ENCODE measurements around the gene C8A.

The C8A gene

DNA sequence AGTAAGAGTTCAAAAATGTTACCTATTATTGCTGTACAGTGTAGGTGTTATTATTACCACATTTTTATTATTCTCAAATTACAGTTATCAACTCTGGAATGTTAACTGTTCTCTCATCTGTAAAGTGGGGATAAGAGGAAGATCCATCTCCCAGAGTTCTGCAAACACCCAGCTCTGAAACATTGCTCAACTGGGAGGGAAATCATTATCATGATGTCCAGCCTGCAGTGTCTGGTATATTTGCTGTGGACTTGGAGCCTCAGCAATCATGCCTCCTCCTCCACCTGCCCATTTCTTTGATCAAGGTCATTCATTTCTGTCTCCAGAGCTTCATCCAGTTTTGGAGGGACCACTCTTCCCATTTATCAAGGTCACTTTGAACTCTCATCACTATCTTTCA is 39.4 kb downstream of the C8A start:
- Mint-ChIP-seq H3K9me3 (ENCODE audit: low read depth) (no peaks in the 10 kb centered on the region), H3K27me3 (no peaks in the 10 kb centered on the region), H3K4me1 (ENCODE audit: low read depth) (no peaks in the 10 kb centered on the region), H3K27ac (no peak overlapping the region), H3K36me3 (no peaks in the 10 kb centered on the region), H3K4me3 (no peak overlapping the region)

DNA sequence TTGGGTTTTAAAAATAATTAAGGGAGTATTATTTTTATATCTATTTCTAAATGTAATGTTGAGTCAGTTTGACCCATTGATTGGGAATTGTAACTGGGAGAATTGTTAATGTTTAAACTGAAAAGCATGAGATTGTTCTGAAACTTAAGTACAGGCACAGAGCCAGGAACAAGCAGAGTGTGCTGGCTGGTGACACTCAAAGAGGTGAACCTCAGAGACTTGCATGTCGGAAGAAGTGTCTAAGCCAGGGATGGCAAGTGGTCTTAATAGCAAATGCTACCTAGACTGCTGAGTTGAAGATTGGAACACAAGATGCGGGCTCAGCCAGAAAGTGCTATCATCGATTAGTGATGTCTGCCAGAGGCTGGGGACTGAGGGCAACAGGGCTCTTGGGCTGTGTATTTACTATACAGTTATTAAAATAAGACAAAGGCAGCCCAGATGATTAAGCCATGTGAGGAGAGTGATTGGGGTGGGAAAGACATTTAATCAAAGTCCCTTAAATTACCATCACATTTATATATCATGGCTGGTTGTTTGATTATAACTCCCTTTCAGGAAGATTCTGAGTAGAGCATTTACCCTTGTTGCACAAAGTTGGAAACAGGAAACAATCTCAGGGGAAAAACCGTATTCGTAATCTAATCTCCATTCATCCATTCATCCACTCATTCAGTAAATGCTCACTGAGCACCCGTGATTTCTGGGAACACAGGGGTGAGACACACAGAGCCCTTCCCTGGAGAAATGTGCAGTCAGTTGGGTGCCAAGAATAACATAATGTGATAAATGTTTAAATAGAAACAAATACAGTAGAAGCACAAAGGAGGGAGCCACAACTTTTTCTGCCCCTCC is 42.8 kb downstream of the C8A start:
- no peak overlapping the region for H3K27ac Mint-ChIP-seq
- no peaks in the 10 kb centered on the region for H3K9me3 Mint-ChIP-seq (ENCODE audit: low read depth)
- no peaks in the 10 kb centered on the region for H3K4me1 Mint-ChIP-seq (ENCODE audit: low read depth)
- H3K4me3 Mint-ChIP-seq = no peak overlapping the region
- no peaks in the 10 kb centered on the region for H3K36me3 Mint-ChIP-seq
- H3K27me3 Mint-ChIP-seq = no peaks in the 10 kb centered on the region

DNA sequence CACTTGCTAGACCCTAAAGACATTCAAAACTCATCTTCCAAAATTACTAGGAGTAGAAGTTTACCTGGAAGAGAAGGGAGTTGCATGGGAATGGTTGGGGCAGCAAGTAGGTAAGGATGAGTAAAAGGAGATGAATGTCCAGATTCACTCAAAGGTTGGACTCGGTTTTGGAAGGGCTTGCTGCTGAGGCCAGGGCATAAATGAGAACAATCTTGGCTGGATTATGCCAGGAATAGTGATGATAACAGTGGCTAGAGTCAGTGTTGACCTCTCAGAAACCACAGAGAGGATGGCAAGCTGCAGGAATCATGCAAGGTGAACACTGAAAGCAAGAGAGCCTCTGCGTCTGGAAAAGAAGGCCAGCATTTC is 43.4 kb downstream of the C8A start:
- no peak overlapping the region for H3K4me3 Mint-ChIP-seq
- H3K36me3 Mint-ChIP-seq = no peaks in the 10 kb centered on the region
- H3K27ac Mint-ChIP-seq = no peak overlapping the region
- H3K27me3 Mint-ChIP-seq = no peaks in the 10 kb centered on the region
- H3K4me1 Mint-ChIP-seq (ENCODE audit: low read depth) = no peaks in the 10 kb centered on the region
- no peaks in the 10 kb centered on the region for H3K9me3 Mint-ChIP-seq (ENCODE audit: low read depth)

DNA sequence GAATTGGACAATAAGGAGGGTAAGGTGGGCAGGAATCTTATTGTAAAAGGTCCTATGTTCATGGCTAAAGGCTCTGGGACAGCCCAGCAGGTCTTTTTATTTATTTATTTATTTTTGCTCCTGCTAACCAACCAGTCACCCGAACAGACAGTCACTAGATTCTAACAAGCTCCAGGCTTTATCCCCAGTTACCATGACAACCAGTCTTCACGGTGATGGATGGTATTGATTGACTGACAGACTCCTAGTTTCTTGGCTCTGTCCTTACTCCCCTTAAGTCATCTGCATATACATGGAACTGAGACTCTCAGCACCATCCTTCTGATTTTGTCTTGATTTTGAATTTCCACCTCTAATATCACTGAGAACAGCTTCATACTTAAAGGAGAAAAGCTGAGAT is 44.3 kb downstream of the C8A start:
- Mint-ChIP-seq H3K9me3 (ENCODE audit: low read depth) (no peaks in the 10 kb centered on the region), H3K27ac (no peak overlapping the region), H3K4me3 (no peak overlapping the region), H3K27me3 (no peaks in the 10 kb centered on the region), H3K4me1 (ENCODE audit: low read depth) (no peaks in the 10 kb centered on the region), H3K36me3 (no peaks in the 10 kb centered on the region)

DNA sequence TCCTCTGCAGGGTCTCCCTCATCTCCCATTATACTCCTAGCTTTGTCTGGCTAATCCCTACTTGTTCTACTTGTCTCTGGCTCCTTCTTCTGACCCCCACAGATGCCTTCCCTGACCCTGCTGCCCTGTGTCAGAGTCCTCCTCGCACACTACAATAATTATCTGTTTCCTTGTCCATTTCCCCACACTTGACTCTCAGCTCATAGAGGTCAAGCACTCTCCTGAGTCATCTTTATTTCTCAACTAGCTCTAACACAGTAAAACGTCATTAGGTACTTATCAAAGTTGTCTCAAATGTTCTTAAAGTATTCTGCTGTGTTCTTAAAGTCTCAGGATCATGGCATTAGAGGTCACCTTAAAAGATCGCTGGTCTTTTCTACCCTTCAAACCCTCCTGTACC is 47.1 kb downstream of the C8A start:
- no peaks in the 10 kb centered on the region for H3K36me3 Mint-ChIP-seq
- H3K27me3 Mint-ChIP-seq = no peaks in the 10 kb centered on the region
- no peak overlapping the region for H3K4me3 Mint-ChIP-seq
- H3K27ac Mint-ChIP-seq = no peak overlapping the region
- no peaks in the 10 kb centered on the region for H3K9me3 Mint-ChIP-seq (ENCODE audit: low read depth)
- no peaks in the 10 kb centered on the region for H3K4me1 Mint-ChIP-seq (ENCODE audit: low read depth)

DNA sequence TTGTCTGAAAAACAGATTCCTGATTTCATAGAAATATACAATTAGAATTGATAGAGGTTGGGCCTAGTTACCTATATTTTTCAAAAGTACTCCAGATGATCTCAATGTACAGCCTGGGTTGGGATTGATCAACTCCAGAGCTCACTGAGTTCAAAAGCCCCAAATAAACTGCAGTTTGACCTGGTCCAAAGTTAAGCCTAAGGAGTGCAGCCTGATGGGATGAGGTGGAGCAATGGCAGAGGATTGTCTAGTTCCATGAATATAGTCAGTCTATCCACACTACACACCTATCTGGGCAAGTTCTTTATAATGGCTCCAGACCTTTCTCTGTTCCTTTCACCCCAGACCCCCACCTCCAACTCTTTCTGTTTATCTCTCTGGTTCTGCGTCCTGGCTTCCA is 49.2 kb downstream of the C8A start:
- Mint-ChIP-seq H3K9me3 (ENCODE audit: low read depth) (no peaks in the 10 kb centered on the region), H3K36me3 (no peaks in the 10 kb centered on the region), H3K27me3 (no peaks in the 10 kb centered on the region), H3K4me1 (ENCODE audit: low read depth) (no peaks in the 10 kb centered on the region), H3K4me3 (no peak overlapping the region), H3K27ac (no peak overlapping the region)

DNA sequence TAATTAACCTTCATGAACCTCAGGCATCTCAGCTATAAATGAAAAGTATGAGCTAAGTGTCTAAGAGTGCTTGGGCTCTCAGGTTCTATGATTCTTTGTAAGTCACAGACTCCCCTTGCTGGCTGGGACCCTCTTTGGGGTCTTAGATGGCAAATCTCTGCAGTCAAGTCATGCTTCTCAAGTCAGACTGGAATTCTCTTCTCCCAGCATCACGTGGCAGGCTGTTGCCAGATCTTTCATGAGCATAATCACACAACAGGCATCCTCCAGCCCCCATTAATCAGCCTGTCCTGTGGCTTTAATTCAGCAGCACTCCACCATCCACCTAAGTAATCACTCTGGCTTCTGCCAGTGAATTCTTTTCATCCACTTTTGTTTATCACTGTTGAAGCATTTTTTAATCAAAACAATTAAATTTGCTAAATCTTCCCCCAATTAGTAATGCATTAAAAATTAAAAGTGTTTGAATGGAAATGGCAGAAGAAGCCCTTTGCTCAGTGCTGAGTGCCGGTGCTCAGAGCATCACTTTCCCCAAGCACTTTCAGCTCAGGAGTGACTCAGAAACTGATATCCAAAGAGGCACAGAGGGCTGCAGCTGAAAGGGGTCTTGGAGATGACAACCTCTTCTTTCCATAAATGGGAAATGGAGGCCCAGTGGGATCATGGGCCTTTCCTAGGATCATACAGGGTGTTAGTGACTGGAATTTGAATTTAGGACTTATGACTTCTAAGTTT is 50.2 kb downstream of the C8A start:
- no peaks in the 10 kb centered on the region for H3K36me3 Mint-ChIP-seq
- no peak overlapping the region for H3K4me3 Mint-ChIP-seq
- no peaks in the 10 kb centered on the region for H3K9me3 Mint-ChIP-seq (ENCODE audit: low read depth)
- H3K27me3 Mint-ChIP-seq = no peaks in the 10 kb centered on the region
- no peak overlapping the region for H3K27ac Mint-ChIP-seq
- H3K4me1 Mint-ChIP-seq (ENCODE audit: low read depth) = no peaks in the 10 kb centered on the region

DNA sequence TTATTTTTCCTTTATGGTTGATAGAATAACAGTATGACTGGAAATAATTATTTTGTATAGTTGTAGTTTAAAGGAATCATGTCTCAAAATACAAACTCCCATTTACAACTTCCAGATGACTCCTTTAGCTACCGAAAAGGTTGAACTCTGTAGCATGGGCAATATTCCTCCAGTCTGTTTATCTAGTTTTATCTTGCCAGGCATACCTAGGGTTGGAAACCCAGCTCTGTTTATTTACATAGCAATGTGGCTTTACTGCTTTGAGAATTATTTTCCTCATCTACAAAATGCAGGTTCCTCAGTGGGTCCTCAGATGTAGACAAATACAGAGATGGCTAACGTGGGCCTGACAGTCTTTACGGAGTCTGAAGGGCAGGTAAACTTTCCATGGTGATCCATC is 51.1 kb downstream of the C8A start:
- no peaks in the 10 kb centered on the region for H3K9me3 Mint-ChIP-seq (ENCODE audit: low read depth)
- H3K36me3 Mint-ChIP-seq = no peaks in the 10 kb centered on the region
- H3K27me3 Mint-ChIP-seq = no peaks in the 10 kb centered on the region
- H3K4me3 Mint-ChIP-seq = no peak overlapping the region
- H3K27ac Mint-ChIP-seq = no peak overlapping the region
- no peaks in the 10 kb centered on the region for H3K4me1 Mint-ChIP-seq (ENCODE audit: low read depth)

DNA sequence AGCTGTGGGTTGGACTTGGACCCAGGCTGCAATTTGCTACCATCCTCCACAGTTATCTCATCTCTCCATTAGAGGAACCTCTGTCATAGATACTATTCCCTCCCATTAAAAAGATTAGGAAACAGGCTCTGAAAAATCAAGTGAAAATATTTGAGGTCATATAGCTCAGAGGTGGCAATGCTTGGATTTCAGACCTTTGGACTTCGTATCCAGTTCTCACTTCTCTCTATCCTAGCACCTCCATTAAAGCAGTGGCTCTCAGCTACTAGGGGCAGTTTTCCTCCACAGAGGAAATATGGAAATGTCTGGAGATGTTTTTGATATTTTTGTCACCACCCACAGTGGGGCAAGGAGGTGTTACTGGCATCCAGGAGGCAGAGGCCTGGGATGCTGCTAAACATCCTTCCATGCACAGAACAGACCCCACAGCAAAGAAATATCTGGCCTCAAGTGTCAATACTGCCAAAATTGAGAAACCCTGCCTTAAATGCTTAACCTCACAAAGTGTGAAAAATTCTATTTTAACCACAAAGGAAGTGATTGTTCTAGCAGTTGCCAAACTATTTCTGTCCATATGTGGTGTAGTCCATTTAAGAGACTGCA is 54.1 kb downstream of the C8A start:
- no peaks in the 10 kb centered on the region for H3K4me1 Mint-ChIP-seq (ENCODE audit: low read depth)

DNA sequence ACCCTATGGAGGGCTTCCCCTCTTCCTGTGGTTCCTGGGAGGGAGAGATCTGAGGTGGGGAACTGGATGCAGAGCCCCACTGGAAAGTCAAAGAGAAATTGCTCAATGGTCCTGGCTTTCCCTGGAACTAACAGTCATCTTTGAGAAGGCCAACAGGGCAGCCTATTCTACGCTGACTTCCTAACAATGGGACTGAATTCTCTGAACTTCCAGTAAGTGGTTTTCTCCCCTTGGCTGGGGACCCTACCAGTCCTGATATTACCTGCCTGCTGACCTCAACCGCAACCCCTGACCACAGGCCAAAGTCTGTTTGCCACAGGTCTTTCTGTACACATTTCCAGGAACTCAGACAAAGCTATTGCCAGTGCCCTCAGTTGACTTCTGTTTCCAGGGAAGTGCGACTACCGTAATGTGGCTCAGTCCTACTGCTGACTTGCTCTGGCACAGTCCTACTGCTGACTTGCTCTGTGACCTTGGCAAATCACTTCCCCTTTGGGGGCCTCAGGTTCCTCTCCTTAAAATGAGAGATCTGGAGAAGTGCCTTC is 55.9 kb downstream of the C8A start:
- Mint-ChIP-seq H3K9me3 (ENCODE audit: low read depth) (no peaks in the 10 kb centered on the region), H3K4me1 (ENCODE audit: low read depth) (no peaks in the 10 kb centered on the region), H3K36me3 (no peaks in the 10 kb centered on the region), H3K27me3 (peaks cover 1% of the 10 kb centered on the region), H3K4me3 (no peak overlapping the region), H3K27ac (no peak overlapping the region)

More for the DNA sequence above, 54.1 kb downstream of the C8A start:
- Mint-ChIP-seq H3K27me3 (peaks cover 1% of the 10 kb centered on the region), H3K4me3 (no peak overlapping the region), H3K27ac (no peak overlapping the region), H3K36me3 (no peaks in the 10 kb centered on the region), H3K9me3 (ENCODE audit: low read depth) (no peaks in the 10 kb centered on the region)

DNA sequence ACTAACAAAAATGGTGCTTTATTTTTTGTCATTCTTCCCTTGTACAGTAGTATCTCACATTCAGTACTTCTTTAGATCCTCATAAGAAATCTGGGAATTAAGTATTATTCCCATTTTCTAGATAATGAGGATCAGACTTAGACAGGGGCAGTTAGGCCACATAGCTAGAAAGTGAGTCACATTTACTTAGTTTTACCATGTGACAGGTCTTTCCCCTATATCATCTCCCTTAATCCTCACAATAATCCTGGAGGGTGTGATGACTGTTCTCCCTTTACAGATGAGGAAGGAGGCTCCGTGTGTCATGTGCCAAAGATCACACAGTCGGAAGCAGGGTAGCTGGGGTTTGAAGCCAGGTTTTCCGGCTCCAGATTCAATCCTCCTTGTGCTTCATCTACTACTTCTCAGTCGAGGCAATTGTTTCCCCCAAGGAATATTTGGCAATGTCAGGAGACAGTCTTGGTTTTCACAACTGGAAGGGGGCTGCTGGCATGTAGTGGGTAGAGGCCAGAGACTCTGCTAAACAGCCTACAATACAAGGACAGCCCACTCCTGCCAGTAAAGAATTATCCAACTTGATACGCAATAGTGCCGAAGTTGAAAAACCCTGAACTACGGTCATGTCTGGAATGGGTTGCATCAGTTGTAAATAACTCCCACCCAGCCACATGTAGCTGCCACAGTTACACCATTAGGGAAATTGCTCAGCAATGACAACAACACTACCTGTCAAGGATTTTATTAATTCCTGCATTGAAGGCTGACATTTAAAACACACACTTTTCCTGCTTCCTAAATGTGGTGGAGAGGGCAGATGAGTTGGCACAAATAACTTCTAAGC is 56.7 kb downstream of the C8A start:
- H3K4me1 Mint-ChIP-seq (ENCODE audit: low read depth) = no peaks in the 10 kb centered on the region
- H3K36me3 Mint-ChIP-seq = no peaks in the 10 kb centered on the region
- H3K27ac Mint-ChIP-seq = no peak overlapping the region
- H3K9me3 Mint-ChIP-seq (ENCODE audit: low read depth) = no peaks in the 10 kb centered on the region
- peaks cover 1% of the 10 kb centered on the region for H3K27me3 Mint-ChIP-seq
- no peak overlapping the region for H3K4me3 Mint-ChIP-seq

DNA sequence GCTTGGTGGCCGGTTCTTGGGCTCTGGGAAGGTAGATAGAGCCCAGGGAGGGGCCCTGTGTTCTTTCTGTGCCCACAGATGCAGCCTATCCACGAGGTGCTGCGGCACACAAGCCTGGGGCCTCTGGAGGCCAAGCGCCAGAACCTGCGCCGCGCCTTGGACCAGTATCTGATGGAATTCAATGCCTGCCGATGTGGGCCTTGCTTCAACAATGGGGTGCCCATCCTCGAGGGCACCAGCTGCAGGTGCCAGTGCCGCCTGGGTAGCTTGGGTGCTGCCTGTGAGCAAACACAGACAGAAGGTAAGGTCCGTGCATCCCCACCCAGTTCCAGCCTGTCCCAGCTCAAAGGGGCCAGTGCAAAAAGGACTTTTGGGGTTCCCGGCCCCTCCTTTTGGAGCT is 57.7 kb downstream of the C8A start:
- Mint-ChIP-seq H3K27me3 (peaks cover 1% of the 10 kb centered on the region), H3K4me3 (no peak overlapping the region), H3K27ac (no peak overlapping the region), H3K9me3 (ENCODE audit: low read depth) (no peaks in the 10 kb centered on the region), H3K36me3 (no peaks in the 10 kb centered on the region), H3K4me1 (ENCODE audit: low read depth) (no peaks in the 10 kb centered on the region)

DNA sequence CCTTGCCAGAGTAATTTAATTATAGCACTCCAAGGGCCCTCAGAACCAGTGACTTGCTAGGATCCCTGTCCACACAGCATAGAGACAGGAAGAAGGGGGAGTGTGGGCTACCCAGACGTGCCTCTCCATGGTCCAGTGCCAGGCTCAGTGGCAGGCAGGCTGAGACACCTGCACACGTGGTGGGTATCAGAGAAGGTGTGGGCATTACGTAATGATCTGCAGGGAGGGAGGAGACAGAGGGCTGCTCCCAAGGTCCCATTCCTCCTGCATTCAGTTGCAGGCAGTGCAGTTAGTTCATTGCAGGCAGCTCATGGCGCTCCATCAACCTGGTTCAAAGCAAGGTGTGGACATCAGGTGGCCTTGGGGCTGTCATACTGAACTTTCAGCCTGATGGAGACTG is 61.4 kb downstream of the C8A start:
- H3K27me3 Mint-ChIP-seq = peaks cover 1% of the 10 kb centered on the region
- H3K9me3 Mint-ChIP-seq (ENCODE audit: low read depth) = no peaks in the 10 kb centered on the region
- H3K4me1 Mint-ChIP-seq (ENCODE audit: low read depth) = no peaks in the 10 kb centered on the region
- no peak overlapping the region for H3K27ac Mint-ChIP-seq
- no peaks in the 10 kb centered on the region for H3K36me3 Mint-ChIP-seq
- no peak overlapping the region for H3K4me3 Mint-ChIP-seq

DNA sequence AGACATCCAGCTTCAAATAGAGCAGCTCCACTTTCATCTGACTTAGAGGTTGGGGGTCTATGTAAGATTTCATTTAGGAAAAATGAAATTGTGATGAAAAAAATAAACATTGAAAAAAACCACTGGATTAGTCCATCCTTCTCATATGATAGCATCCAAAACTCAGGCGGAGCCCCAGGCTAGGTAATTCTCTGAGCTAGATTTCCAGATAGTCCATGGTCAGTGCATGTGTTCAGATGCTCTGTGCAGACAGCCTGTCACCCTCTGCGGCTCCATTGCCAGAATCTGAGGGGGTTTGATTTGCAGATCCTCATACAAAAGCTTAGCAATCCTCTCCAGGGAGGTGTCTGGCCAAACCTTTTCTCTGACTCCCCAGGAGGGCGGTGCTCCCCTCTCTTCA is 62.0 kb downstream of the C8A start:
- Mint-ChIP-seq H3K27ac (no peak overlapping the region), H3K27me3 (peaks cover 3% of the 10 kb centered on the region), H3K4me3 (no peak overlapping the region), H3K9me3 (ENCODE audit: low read depth) (no peaks in the 10 kb centered on the region), H3K4me1 (ENCODE audit: low read depth) (no peaks in the 10 kb centered on the region), H3K36me3 (no peaks in the 10 kb centered on the region)

All from activated naive CD8-positive, alpha-beta T cell (primary cell).